Lung (tissue), 12 donors: ENCODE results near the gene SIN3A. TPM values are rescaled to one million over a fixed set of nuclear protein-coding genes. Genes with fewer than 3 reads are reported as not detected.

Experiments used
- ATAC-seq: fragments of 200-7000 bp; cut with Tn5 transposase; one replicate; pipeline ENCODE4 v1.9.1; 2020; ENCODE audit warnings: moderate number of reproducible peaks; ENCODE audit not compliant: insufficient read depth, low FRiP score
- DNase-seq, 3 donors: peaks; one replicate each; pipeline ENCODE4 v3.0.0-alpha.2; 2013 to 2017
- H3K27ac ChIP-seq, 2 donors: one replicate each; pipeline ENCODE4 v1.5.1; 2013; ENCODE audit warnings: mild to moderate bottlenecking in 2 of 2, moderate library complexity in 2 of 2, control low read depth in 1 of 2, inconsistent platforms in 1 of 2, low read depth in 1 of 2, low read length in 1 of 2
- H3K27me3 ChIP-seq, 3 donors: one replicate each; pipeline ENCODE4 v1.5.1; 2013; ENCODE audit warnings: low read length in 2 of 3; ENCODE audit not compliant: control insufficient read depth in 3 of 3, insufficient read depth in 3 of 3
- H3K36me3 ChIP-seq, 4 donors: one replicate each; pipeline ENCODE4 v1.5.1; 2013; ENCODE audit warnings: low read length in 4 of 4, mild to moderate bottlenecking in 1 of 4, moderate library complexity in 1 of 4; ENCODE audit not compliant: control insufficient read depth in 4 of 4, insufficient read depth in 4 of 4
- H3K4me1 ChIP-seq, 5 donors: one replicate each; pipeline ENCODE4 v1.5.1; 2013; ENCODE audit warnings: low read length in 5 of 5, mild to moderate bottlenecking in 2 of 5, moderate library complexity in 1 of 5; ENCODE audit not compliant: control insufficient read depth in 5 of 5, insufficient read depth in 5 of 5
- H3K4me3 ChIP-seq: one replicate; pipeline ENCODE4 v1.5.1; 2013; ENCODE audit warnings: mild to moderate bottlenecking, control low read depth, moderate library complexity
- H3K9ac ChIP-seq, 2 donors: one replicate each; pipeline ENCODE4 v1.5.1; 2013; ENCODE audit warnings: low read length in 2 of 2, control low read depth in 1 of 2; ENCODE audit not compliant: insufficient read depth in 1 of 2
- H3K9me3 ChIP-seq, 4 donors: one replicate each; pipeline ENCODE4 v1.5.1; 2013; ENCODE audit warnings: low read length in 3 of 4, mild to moderate bottlenecking in 1 of 4, moderate library complexity in 1 of 4; ENCODE audit not compliant: control insufficient read depth in 4 of 4, insufficient read depth in 3 of 4
- WGBS, 2 donors: extraction: QIAGEN DNeasy Blood & Tissue Kit; methylation state at CpG; one replicate each; pipeline ENCODE4 v1.1.7; 2013; 5-methylcytosine and 5-hydroxymethylcytosine counted together
- polyA plus RNA-seq, 2 donors: library from polyadenylated mRNA; stranded (reverse); fragments of 200-250 nt; gene quantifications; one replicate each; pipeline ENCODE4 v1.2.1, GENCODE V29; 2013
- total RNA-seq, 2 donors: library from RNA; depleted of rRNA in 1 of 2; stranded (reverse); fragments of >200 nt in 1 of 2; gene quantifications; one replicate each; pipeline ENCODE4 v1.2.1, GENCODE V29; 2014 to 2021
- TF ChIP-seq, protein P1 (sequence below): IDR thresholded peaks from 2 replicates; pipeline ENCODE4 v1.5.1; 2012; ENCODE audit warnings: mild to moderate bottlenecking; ENCODE audit errors: control extremely low read depth, extremely low read depth
- donor health status: control.
- donor health status: control.
- donor health status: Bipolar disorder and iron deficiency.
- donor health status: healthy.
- donor health status: DM: yes; HTN: yes; CAD: no.

Gene SIN3A
- total and polyA plus RNA-seq, 4 donors, result 9.8 to 86.1 (median 43.0) TPM

DNA sequence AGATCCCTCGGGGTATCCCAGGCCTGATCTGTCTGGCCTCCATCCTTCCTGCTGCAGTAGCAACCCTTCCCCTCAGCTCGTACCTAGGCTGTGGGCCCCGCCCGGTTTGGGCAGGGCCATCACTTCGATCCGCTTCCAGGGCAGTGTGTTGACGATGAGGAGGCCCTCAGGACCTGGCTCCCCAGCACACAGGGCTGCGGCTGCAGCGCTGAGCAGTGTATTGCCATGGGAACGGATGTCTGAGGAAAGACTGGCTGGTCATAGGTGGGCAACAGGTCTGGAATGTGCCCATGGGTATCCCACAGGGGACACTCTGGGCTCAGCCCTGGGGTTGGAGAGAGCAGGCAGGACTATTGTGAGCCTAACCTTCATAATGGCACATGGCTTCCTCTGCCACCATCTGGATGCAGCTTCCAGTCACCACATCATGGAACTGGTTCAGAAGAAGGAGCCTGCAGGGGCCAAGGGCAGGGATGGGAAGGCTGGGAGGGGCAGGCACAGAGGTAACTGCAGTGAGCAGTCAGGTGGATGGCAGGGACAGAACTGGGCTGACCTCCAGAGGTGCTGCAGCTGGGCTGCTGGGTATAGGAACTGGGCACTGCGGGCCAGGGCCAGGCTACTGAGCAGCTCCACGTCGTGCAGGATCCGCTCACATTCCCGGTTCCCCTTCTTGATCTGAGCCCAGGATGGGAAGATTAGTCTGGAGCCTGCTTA is 91.8 kb downstream of the SIN3A start:
- H3K9ac ChIP-seq, result no peak overlapping the region
- ATAC-seq (no peak), DNase-seq (no peak)
- H3K36me3 ChIP-seq, result peaks cover 4 to 79% (median 6%) of the 10 kb centered on the region in 4 donors
- H3K27ac ChIP-seq, result no peak overlapping the region
- no peaks in the 10 kb centered on the region for H3K4me1 ChIP-seq
- no peaks in the 10 kb centered on the region for H3K9me3 ChIP-seq
- no peak overlapping the region for H3K4me3 ChIP-seq
- 93 to 94% methylated on average over 15 of the region's 15 CpGs for WGBS, 2 donors
- H3K27me3 ChIP-seq, result no peaks in the 10 kb centered on the region
- TF ChIP-seq, protein P1, sequence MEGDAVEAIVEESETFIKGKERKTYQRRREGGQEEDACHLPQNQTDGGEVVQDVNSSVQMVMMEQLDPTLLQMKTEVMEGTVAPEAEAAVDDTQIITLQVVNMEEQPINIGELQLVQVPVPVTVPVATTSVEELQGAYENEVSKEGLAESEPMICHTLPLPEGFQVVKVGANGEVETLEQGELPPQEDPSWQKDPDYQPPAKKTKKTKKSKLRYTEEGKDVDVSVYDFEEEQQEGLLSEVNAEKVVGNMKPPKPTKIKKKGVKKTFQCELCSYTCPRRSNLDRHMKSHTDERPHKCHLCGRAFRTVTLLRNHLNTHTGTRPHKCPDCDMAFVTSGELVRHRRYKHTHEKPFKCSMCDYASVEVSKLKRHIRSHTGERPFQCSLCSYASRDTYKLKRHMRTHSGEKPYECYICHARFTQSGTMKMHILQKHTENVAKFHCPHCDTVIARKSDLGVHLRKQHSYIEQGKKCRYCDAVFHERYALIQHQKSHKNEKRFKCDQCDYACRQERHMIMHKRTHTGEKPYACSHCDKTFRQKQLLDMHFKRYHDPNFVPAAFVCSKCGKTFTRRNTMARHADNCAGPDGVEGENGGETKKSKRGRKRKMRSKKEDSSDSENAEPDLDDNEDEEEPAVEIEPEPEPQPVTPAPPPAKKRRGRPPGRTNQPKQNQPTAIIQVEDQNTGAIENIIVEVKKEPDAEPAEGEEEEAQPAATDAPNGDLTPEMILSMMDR, result no peak

DNA sequence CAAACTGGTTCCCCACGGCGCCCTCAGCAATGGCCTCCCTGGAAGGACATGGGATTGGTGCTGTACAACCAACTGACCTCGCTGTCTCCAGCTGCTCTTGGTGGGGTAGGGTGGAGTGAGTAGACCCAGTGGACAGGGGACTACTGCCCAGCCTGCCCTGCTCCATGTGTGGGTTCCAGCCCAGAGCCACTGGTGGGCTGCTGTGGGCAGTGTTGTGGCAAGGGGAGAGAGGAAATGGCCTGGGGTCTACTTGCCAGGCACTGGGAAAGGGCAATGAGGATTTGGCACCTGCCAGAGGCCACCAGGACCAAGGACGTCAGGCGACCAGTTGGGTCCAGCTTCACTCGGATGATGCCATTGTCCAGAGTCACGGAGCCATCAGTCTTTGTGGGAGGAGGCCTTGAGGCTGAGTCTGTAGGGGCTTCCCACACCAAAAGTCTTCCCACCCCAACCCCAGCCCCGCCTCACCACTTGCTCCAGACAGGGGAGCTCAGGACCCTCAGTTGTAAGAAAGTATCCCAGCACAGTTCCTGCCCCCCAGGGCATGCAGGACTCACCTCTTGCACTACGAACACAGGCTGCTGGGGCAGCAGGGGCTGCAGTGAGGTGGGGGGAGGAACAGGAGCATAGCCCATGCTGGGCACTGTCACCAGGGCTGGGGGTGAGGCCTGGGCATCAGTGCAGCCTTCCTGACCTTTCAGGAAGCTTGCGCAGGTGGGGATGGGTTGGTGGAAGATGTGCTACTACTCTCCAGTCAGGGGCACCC is 92.5 kb downstream of the SIN3A start:
- Histone ChIP-seq H3K27ac (no peak overlapping the region), H3K9ac (no peak overlapping the region), H3K36me3 (peaks cover 0 to 78% (median 6%) of the 10 kb centered on the region in 4 donors), H3K9me3 (no peaks in the 10 kb centered on the region), H3K4me3 (no peak overlapping the region), H3K4me1 (no peaks in the 10 kb centered on the region), H3K27me3 (no peaks in the 10 kb centered on the region)
- TF ChIP-seq, protein P1, result no peak
- DNase-seq, result no peak
- no peak for ATAC-seq
- 95 to 98% methylated on average over 10 of the region's 10 CpGs for WGBS, 2 donors

DNA sequence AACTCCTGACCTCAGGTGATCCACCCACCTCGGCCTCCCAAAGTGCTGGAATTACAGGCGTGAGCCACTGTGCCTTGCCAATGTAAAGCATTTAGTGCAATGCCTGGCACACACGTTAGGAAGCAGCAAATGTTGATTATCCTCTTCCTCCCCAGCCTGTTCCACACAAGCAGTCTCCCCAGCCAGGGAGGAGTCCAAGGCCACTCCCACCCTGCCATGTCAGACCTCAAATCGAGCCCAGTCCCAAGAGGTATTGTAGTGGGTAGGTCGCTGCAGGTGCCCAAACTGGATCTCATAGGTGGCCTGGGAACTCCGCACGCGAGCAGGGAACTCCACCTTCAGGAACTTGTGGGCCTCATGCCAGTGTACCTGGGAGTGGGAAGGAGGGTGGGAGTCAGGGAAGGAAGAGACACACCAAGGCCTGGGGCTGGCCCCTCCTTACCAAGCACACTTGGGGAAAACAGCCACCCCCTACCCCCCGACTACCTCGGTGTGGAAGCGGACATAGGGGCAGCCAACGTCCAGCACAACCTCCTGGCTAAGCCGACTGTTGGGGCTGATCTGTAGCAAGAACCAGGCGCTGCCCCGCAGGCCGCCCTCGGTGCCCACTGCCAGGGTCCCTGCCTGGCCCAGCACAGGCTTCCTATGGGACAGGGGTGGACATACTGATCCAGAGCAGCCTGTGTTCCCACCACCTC is 93.4 kb downstream of the SIN3A start:
- Histone ChIP-seq H3K4me1 (no peaks in the 10 kb centered on the region), H3K27ac (no peak overlapping the region), H3K9me3 (no peaks in the 10 kb centered on the region), H3K4me3 (no peak overlapping the region), H3K27me3 (no peaks in the 10 kb centered on the region), H3K36me3 (peaks cover 0 to 76% (median 6%) of the 10 kb centered on the region in 4 donors), H3K9ac (no peak overlapping the region)
- WGBS, 2 donors, result 92 to 97% methylated on average over 17 of the region's 17 CpGs
- TF ChIP-seq, protein P1, result no peak
- DNase-seq (no peak), ATAC-seq (no peak)
